Fibroblast of pulmonary artery (primary cell): Measurements from ENCODE around the gene BHLHE41.

Experiments
- DNase-seq: peaks from one replicate; pipeline ENCODE4 v3.0.0-alpha.2; 2010; ENCODE audit warnings: low read depth
- H3K4me3 ChIP-seq: replicated peaks from 2 replicates; pipeline ENCODE4 v1.5.1; 2011; ENCODE audit warnings: low read depth, mild to moderate bottlenecking, control low read depth, low read length, moderate library complexity
- TF ChIP-seq, protein P1 (sequence below): IDR thresholded peaks from 2 replicates; pipeline ENCODE4 v1.5.1; 2011; ENCODE audit warnings: mild to moderate bottlenecking, control low read depth, low read length, inconsistent platforms; ENCODE audit errors: missing control alignments

The BHLHE41 gene

GRCh38 chr12:26113853-26114719, 10.8 kb downstream of the BHLHE41 start:
- TF ChIP-seq, protein P1, sequence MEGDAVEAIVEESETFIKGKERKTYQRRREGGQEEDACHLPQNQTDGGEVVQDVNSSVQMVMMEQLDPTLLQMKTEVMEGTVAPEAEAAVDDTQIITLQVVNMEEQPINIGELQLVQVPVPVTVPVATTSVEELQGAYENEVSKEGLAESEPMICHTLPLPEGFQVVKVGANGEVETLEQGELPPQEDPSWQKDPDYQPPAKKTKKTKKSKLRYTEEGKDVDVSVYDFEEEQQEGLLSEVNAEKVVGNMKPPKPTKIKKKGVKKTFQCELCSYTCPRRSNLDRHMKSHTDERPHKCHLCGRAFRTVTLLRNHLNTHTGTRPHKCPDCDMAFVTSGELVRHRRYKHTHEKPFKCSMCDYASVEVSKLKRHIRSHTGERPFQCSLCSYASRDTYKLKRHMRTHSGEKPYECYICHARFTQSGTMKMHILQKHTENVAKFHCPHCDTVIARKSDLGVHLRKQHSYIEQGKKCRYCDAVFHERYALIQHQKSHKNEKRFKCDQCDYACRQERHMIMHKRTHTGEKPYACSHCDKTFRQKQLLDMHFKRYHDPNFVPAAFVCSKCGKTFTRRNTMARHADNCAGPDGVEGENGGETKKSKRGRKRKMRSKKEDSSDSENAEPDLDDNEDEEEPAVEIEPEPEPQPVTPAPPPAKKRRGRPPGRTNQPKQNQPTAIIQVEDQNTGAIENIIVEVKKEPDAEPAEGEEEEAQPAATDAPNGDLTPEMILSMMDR: peak; percentile 21
- peak overlapping the region; percentile 53 for H3K4me3 ChIP-seq
- DNase-seq: peak; percentile 92

DNA sequence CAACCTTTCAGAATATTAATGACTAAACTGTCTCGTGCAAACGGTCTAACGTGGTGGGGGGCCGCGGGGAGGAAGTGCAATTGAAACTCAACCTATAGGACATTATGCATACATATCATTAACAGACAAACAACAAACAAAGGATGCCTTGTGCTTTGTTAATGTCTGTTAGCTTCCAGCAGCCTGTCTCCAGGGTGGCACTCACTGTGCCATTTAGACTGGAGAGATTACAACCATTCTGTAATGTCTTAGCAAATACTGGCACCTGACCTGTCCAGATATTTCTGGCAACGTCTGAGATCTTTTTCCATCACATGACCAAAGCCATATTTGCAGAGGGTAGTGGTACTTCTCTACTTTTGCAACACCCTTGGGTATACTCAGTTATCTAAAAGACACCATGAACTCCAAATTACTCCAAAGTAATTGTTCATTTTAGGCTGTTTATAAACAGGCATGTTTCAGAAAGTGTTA, 11.6 kb downstream of the BHLHE41 start:
- TF ChIP-seq, protein P1: no peak
- no peak for DNase-seq
- H3K4me3 ChIP-seq: no peak overlapping the region

- TF ChIP-seq, protein P1: no peak
- no peak for DNase-seq
Measured at GRCh38 chr12:26112703-26113147, 12.1 kb downstream of the BHLHE41 start.

DNA sequence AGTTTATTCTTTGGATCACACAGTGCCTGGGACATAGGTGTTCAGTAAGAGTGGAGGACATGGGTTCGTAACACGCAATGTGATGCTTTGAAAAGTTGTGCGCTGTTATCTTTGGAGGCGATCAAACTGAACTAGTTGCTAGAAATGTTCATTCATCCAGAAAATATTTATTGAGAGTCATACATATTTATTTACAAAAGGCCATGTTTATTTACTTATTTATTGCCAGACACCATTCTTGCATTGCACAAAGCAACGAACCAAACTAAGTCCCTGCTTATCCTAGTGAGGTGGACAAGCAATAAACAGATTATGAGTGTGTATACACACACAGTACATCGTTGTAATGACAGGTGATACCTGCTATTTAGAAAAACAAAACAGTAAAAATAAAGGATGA, 12.6 kb downstream of the BHLHE41 start:
- TF ChIP-seq, protein P1: no peak
- H3K4me3 ChIP-seq: no peak overlapping the region
- no peak for DNase-seq

More at GRCh38 chr12:26112703-26113147, 12.1 kb downstream of the BHLHE41 start:
- no peak overlapping the region for H3K4me3 ChIP-seq

DNA sequence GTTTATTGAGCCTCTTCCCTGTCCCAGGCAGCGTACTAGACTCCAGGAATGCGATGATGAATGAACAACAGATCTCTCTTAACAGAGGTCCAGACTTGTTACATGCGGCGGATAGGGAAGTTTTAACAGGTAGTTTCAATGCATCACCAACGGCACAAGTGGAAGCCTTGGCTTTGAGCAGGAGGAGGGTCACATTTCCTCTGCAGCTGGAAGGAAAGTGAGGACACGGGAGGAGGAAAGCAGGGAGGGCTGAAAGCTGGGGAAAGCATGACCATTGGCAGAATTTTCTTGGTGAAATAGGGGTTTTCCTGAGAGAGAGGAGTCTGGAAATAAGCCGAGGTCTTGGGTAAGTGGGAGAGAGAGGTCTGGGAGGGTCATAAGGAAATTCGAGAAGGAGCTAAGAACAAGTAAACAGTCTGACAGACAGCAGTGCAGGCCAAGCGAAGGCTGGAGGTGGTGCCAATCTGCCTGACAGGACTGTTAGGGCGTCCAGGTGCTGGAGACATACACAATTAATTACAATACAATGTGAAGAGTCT, 15.4 kb downstream of the BHLHE41 start:
- no peak overlapping the region for H3K4me3 ChIP-seq
- DNase-seq: peak; percentile 79
- TF ChIP-seq, protein P1: no peak

DNA sequence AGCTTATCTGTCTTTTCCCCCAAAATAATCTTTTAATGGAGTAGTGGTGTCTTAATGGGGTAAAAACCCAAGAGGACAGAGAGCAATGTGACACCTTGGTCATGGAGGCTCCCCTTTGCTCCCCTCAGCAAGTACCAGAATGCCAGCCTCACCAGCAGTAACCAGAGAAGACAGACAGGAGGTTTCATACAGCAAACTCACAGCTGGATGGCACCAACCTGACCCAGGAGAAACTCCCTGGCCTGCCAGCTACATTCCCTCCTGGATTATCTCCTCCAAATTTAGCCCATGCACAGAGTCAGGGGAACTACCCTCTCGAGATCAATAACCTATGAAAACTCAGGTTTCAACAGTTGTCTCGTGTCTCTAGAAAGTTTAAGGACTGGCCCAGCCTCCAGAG, 15.9 kb downstream of the BHLHE41 start:
- DNase-seq: no peak
- TF ChIP-seq, protein P1: no peak
- no peak overlapping the region for H3K4me3 ChIP-seq
